ENCODE data around the gene AP3D1. TPM values are rescaled to one million over a fixed set of nuclear protein-coding genes. Genes with fewer than 3 reads are reported as not detected.

AP3D1 gene
- total and polyA plus RNA-seq, 2 donors from 2014 or later: 68.4 to 125 TPM

DNA sequence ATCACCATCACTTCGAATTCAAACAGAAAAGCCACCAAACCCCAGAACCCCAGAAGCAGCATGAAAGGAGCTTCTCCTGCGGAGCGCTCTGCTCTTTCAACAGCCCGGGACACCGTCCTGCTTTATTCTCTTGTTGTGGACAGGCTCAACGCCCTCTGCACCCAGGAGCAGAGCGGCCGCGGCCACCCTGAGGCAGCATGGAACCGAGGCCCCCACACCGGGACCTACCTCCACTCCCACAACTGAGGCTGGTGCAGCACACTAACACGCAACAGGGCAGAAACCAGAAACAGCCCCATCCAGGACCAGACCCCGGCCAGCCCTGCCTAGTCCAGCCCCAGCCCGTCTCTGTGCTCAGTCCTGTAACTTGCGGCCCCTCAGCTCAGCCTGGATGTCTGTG, 7.2 kb downstream of the AP3D1 start:
- H3K4me1 ChIP-seq (ENCODE audit: control insufficient read depth in 2 of 3, insufficient read depth in 2 of 3, low read depth in 1 of 3, low read length in 3 of 3): peaks cover 0 to 6% (median 0%) of the 10 kb centered on the region in 3 donors
- intact Hi-C loops (cut with DNase I): no loop called here
- no peak for FAIRE-seq

DNA sequence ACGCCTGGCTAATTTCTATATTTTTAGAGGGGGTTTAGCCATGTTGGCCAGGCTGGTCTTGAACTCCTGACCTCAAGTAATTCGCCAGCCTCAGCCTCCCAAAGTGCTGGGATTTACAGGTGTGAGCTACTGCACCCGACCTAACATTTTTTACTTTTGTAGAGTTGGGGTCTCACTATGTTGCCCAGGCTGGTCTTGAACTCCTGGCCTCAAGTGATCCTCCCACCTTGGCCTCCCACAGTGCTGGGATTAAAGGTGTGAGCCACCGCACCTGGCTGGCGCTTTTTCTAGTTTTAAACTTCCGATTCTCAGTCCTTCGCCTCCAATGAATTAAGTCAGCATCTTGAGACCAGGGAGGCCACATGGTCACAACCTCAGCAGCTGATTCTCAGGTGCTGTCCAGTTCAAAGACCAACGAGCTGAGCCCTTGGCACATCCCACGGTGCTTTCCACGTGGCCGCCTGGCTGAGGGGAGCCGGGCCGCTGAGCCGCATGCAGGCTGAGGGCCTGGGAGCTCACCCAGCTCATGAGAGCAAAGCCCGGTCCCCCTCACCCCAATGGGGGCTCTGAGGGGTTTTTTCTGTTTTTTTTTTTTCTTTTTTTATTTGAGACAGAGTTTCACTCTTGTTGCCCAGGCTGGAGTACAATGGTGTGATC, 9.1 kb downstream of the AP3D1 start:
- FAIRE-seq: no peak
- no peak overlapping the region for H3K9ac ChIP-seq (ENCODE audit: low read length in 3 of 3)
- H3K27me3 ChIP-seq (ENCODE audit: control insufficient read depth, insufficient read depth, low read length): no peaks in the 10 kb centered on the region
- intact Hi-C loops (cut with DNase I): no loop called here
- TF ChIP-seq, protein P1, sequence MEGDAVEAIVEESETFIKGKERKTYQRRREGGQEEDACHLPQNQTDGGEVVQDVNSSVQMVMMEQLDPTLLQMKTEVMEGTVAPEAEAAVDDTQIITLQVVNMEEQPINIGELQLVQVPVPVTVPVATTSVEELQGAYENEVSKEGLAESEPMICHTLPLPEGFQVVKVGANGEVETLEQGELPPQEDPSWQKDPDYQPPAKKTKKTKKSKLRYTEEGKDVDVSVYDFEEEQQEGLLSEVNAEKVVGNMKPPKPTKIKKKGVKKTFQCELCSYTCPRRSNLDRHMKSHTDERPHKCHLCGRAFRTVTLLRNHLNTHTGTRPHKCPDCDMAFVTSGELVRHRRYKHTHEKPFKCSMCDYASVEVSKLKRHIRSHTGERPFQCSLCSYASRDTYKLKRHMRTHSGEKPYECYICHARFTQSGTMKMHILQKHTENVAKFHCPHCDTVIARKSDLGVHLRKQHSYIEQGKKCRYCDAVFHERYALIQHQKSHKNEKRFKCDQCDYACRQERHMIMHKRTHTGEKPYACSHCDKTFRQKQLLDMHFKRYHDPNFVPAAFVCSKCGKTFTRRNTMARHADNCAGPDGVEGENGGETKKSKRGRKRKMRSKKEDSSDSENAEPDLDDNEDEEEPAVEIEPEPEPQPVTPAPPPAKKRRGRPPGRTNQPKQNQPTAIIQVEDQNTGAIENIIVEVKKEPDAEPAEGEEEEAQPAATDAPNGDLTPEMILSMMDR (IDR thresholded peaks at IDR 0.05; ENCODE audit: borderline replicate concordance, extremely low read depth, insufficient read depth): no peak
- H3K4me1 ChIP-seq (ENCODE audit: control insufficient read depth in 2 of 3, insufficient read depth in 2 of 3, low read depth in 1 of 3, low read length in 3 of 3): no peaks in the 10 kb centered on the region
- H3K36me3 ChIP-seq (ENCODE audit: control insufficient read depth in 2 of 3, insufficient read depth in 3 of 3, low read length in 3 of 3): peaks cover 0 to 13% (median 12%) of the 10 kb centered on the region in 3 donors
- no peaks in the 10 kb centered on the region for H3K9me3 ChIP-seq (ENCODE audit: control insufficient read depth in 2 of 3, insufficient read depth in 1 of 3, low read length in 3 of 3)
- DNase-seq: no peak
- H3K27ac ChIP-seq (ENCODE audit: low read depth in 2 of 2, low read length in 2 of 2): no peak overlapping the region
- no peak overlapping the region for H3K4me3 ChIP-seq (ENCODE audit: low read length in 3 of 3)

More for the DNA sequence above, 7.2 kb downstream of the AP3D1 start:
- Histone ChIP-seq H3K9ac (ENCODE audit: low read length in 3 of 3) (no peak overlapping the region), H3K4me3 (ENCODE audit: low read length in 3 of 3) (no peak overlapping the region), H3K27me3 (ENCODE audit: control insufficient read depth, insufficient read depth, low read length) (no peaks in the 10 kb centered on the region), H3K9me3 (ENCODE audit: control insufficient read depth in 2 of 3, insufficient read depth in 1 of 3, low read length in 3 of 3) (no peaks in the 10 kb centered on the region), H3K36me3 (ENCODE audit: control insufficient read depth in 2 of 3, insufficient read depth in 3 of 3, low read length in 3 of 3) (peaks cover 0 to 3% (median 0%) of the 10 kb centered on the region in 3 donors), H3K27ac (ENCODE audit: low read depth in 2 of 2, low read length in 2 of 2) (no peak overlapping the region)
- TF ChIP-seq, protein P1 (IDR thresholded peaks at IDR 0.05; ENCODE audit: borderline replicate concordance, extremely low read depth, insufficient read depth): no peak
- DNase-seq: peak in 1 of 5 donors; percentile 66

DNA sequence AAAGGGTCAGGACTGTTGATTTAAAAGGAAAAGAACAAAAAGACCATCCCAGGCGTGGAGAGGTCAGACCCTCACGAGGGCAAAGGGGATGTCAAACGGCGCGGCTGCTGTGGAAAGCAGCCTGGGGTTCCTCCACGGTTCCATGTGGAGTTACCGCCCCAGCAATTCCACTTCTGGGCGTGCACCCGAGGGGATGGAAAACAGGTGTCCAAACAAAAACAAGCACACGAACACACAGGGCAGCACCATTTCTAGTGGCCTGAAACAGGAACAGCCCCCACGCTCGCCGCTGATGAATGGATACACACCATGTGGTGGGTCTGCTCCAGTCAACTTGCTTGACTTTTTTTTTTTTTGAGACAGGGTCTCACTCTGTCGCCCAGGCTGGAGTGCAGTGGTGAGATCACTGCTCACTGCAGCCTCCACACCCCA, 11.2 kb downstream of the AP3D1 start:
- H3K9me3 ChIP-seq (ENCODE audit: control insufficient read depth in 2 of 3, insufficient read depth in 1 of 3, low read length in 3 of 3): no peaks in the 10 kb centered on the region
- no peaks in the 10 kb centered on the region for H3K4me1 ChIP-seq (ENCODE audit: control insufficient read depth in 2 of 3, insufficient read depth in 2 of 3, low read depth in 1 of 3, low read length in 3 of 3)
- H3K27me3 ChIP-seq (ENCODE audit: control insufficient read depth, insufficient read depth, low read length): no peaks in the 10 kb centered on the region
- TF ChIP-seq, protein P1 (IDR thresholded peaks at IDR 0.05; ENCODE audit: borderline replicate concordance, extremely low read depth, insufficient read depth): no peak
- DNase-seq (peak in 4 of 5 donors; percentile 72 to 80 (median 75)), FAIRE-seq (no peak)
- H3K36me3 ChIP-seq (ENCODE audit: control insufficient read depth in 2 of 3, insufficient read depth in 3 of 3, low read length in 3 of 3): peaks cover 0 to 13% (median 12%) of the 10 kb centered on the region in 3 donors
- no peak overlapping the region for H3K27ac ChIP-seq (ENCODE audit: low read depth in 2 of 2, low read length in 2 of 2)
- no peak overlapping the region for H3K4me3 ChIP-seq (ENCODE audit: low read length in 3 of 3)
- no peak overlapping the region for H3K9ac ChIP-seq (ENCODE audit: low read length in 3 of 3)
- intact Hi-C loops (cut with DNase I): no loop called here
